Kidney tubule cell (primary cell): ENCODE data around the gene YKT6.
"Not testable (repeated sequence)": the region's sequence is repeated elsewhere in the genome, so short reads cannot be mapped to it uniquely, and the experiment has no call there.

ENCODE experiments used
- DNase-seq: peaks from one replicate; pipeline ENCODE4 v3.0.0-alpha.2; 2018; ENCODE audit warnings: low spot score

Gene YKT6

GRCh38 chr7:44193011-44193802, 7.6 kb upstream of the YKT6 start:
- DNase-seq = no peak

DNA sequence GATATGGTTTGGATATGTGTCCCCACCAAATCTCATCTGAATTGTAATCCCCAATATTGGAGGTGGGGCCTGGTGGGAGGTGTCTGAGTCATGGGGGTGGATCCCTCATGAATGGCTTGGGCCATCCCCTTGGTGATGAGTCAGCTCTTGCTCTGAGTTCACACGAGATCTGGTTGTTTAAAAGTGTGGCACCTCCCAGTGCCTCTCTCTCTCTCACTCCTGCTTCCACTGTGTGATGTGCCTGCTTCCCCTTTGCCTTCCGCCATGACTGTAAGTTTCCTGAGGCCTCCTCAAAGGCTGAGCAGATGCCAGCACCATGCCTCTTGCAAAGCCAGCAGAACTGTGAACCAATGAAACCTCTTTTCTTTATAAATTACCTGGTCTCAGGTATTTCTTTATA, 6.7 kb upstream of the YKT6 start:
- DNase-seq = peak; percentile 56

DNA sequence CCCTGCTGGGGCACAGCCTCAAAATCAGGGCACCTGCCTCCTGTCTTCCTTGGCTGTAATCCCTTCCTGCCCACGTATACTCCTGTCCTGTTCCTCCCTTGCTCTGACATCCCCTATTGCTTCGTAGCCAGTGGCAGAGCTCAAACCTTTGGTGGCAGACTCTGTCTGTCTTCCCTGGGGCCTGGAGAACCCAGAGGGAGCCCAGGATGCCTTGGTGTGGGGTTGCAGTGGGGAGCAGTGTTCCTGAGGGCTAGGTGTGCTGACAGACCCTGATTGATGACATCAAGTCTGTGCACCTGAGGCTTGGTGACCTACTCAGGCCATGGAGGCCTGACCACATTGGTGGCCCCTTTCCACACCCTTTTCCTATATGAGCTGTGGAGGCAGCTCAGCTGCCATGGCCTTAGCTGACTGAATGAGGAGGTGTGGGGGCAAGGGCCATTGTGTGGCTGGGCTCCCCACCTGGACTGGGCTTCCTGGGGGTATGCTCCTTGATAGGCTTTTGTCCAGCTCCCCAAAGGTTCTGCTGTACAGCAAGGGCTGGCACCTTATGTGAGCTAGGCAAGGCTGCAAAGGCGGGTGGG, 6.1 kb upstream of the YKT6 start:
- DNase-seq = no peak

DNA sequence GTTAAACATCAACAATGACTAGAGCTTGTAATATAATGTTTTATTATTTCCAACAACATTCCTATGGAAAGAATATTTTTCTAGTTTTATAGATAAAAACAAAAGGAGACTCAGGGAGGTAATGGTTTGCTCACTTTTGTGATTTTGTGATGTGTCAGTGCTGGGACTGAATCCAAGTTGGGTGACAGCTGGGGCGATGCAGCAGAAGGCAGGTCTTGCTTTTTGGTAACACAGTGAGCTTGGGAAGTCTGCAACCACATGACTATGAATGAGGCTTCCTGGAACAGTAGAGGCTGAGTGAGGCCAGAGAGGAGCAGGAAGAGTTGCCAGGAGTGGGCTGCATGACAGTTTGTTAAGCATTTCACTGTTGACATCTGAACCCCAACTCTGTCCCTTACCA, 4.9 kb upstream of the YKT6 start:
- peak; percentile 46 for DNase-seq

DNA sequence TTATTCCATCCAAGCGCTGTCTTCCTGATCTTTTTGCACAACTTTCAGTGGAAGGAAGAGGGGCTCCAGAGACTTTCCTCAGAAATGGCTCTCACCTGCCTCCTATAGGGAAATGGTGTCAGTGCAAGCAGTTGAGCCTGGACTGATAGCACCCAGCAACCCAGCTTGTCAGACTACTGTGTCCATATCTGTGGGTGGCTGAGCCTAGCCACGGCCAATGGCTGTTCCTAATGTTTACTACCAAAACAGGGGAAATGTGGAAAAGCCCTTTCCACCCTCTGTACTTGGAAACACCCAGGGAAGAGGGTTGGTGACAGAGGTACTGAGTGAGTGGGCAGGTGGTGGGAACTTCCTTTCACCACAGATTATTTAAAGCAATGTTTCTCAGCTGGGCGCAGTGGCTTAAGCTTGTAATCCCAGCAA, 4.3 kb upstream of the YKT6 start:
- peak; percentile 60 for DNase-seq

GRCh38 chr7:44197474-44197873, 3.3 kb upstream of the YKT6 start:
- DNase-seq = no peak

- DNase-seq = not testable (repeated sequence)
Observed at GRCh38 chr7:44200163-44200562, 615 bp upstream of the YKT6 start.

DNA sequence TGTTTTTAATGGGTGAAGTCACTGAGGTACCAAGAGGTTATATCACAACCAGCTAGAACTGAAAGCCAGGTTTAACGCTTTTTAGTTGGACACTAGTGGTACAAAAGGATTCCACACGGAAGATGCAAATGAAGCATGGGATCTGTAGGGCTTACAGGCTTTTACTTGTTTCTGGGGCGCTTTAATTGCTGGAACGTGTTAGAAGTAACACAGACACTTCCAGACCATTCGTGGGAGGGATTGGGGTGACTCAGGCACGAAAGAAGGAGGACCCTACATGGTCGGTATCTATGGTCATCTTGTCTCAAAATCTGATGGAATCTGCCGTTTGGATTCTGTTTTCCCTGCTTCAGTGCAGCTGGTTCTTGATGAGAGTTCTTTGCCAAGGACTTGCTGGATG, 1.0 kb downstream of the YKT6 start:
- DNase-seq = peak; percentile 28

DNA sequence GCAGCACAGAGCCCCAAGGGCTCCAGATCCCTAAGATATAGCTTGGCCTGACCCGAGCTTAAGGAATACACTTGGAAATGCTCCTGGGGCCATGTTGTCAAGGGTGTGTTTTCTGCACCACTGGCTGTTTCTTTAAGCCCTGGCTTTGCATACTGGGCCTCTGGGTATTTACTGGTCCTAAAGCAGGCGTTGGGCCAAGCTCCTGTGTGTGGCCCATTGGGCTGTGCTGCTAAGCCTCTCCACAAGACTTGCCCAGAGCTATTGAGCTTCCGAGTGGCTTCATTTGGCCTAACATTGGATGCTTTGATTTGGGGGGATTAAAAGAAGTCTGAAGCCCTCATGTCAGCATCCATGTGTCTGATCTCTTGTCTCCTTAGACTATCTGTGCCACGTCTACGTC, 5.2 kb downstream of the YKT6 start:
- no peak for DNase-seq

- DNase-seq = no peak
Observed at GRCh38 chr7:44208085-44208484, 7.3 kb downstream of the YKT6 start.

DNA sequence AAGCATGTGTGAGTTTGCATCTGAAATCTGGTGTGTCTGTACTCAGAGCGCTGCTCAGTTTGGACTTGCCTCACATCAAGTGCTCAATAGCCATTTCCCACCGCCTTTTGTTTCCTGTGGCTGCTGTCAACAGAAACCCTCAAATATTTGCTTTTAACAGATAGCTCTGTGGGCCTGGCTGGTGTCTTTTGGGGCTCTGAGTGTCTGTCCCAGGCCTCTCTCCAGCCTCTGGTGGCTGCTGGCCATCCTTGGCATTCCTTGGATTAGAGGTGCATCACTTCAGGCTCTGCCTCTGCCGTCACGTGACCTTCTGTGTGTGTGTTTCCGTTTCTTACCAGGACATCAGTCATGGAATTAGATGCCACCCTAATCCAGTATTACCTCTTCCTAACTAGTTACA, 9.3 kb downstream of the YKT6 start:
- no peak for DNase-seq

- DNase-seq = no peak
Observed at GRCh38 chr7:44211126-44211675, 10.4 kb downstream of the YKT6 start.

DNA sequence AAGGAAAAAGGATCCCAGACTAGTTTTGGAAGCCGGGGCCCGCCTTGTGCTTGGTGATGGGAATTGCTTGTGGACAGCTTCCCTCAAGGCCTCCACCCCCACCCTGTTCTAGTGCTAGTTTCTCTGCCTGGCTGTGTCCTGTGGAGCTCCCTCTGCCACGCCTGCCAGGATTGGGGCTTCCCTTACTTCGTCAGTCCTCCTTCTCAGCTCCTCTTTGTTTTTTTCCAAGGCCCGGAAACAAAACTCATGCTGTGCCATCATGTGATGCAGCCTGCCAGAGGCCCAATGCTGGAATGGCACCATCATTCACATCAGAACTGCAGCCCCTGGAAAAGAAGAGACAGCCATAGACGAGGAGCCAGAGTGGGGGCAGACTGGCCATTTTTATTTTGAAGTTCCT, 11.2 kb downstream of the YKT6 start:
- DNase-seq = no peak

GRCh38 chr7:44212581-44213184, 11.9 kb downstream of the YKT6 start:
- DNase-seq = no peak

- DNase-seq = no peak
Observed at GRCh38 chr7:44213206-44213876, 12.6 kb downstream of the YKT6 start.

GRCh38 chr7:44213877-44214388, 13.2 kb downstream of the YKT6 start:
- no peak for DNase-seq

DNA sequence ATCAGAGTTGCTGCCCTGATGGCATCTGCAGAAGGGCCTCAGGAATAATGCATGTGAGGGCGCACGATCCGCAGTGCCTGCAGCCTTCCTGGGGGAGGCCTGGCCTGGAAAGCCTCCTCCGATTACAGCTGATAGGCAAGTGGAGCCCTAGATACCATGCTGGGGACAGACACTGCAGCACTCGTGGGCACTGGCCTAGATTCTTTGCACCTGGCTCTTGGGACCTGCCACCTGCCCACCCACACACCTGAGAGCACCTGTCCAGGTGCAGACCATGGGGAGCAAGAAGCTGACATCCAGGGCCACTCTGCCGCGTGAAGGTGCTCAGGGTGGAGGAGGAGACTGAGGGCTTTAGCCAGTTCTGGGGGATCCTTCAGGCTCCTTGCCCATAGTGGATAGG, 14.8 kb downstream of the YKT6 start:
- no peak for DNase-seq

- DNase-seq = no peak
Observed at GRCh38 chr7:44216019-44216418, 15.2 kb downstream of the YKT6 start.

DNA sequence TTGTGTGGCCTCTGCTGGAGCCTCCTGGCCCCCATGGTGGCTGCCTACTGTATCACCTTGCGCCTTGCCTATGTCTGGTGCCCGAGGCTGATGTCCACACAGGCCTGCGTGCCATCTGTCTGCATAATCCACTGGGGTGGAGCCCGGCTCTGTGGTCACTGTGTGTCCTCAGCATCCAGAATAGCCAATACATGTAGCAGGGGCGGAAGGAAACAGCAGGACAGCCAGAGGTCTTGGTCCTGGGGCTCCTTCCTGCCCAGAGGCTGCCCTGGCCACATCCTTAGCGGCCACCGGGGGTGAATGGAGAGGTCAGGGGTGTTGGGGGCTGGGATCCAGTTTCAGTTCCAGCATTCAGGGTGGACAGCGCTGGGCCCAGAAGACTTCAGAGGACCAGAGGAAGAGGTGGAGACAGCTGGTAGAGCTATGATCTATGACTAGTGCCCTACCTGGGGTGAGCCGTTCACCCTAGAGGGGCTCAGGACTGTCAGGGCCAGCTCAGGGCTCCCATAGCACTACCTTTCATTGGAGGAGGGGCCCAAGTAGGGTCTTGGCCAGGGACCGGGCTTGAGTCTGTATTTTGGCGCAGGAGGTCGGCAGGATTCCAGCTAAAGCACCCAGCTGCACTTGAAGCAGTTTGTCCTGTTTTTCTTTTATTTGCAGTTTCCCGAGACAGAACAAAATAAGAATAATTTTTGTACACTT, 15.9 kb downstream of the YKT6 start:
- no peak for DNase-seq

DNA sequence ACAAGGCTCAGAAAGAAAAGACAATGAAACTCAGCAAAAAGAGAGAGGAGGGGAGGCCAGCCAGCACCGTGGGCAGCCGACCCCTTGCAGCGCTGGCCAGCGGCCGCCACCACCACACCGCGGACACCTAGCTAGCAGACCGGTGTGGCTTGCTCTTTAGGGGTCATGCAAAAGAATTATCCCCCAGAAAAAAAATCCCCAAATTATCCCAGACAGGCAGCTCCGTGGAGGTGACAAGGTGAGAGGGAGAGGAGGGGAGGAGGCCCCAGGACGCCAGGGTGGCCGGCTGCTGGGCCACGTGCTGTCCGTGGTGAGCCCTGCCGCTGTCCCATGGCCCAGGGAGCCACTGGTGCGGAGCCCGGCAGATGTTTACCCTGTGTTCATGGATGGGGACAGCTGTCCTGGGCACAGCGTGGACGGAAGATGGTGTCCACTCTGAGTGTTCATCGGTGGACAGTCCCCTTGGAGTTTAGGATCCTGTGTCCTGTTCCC, 16.5 kb downstream of the YKT6 start:
- DNase-seq = no peak

DNA sequence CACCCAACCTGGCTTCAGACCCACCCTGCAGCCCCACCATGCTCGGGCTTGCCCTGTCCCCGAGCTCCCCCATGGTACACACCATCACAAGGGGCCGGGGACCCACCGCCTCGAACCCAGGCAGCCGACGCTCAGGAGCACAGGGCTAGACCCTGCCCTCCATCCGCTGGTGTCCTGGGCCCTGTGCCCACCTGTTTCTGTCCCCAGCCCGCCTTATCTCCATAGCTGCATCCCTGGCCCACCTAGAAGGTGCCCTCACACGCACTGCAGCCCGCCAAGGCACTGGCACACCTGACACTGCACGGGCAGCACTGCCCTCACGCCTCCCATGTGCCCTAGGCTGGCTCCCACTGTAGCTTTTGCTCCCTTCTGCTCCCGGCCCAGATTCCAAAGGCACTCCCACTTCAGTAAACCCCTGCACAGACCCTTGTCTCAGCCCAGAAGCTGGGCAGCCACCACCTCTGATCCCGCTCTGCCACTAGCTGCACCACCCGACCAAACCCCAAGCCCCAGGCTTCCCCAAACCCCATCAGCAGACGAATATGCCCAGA, 17.1 kb downstream of the YKT6 start:
- no peak for DNase-seq
